Measurements from ENCODE around the gene WDFY3. TPM values are rescaled to one million over a fixed set of nuclear protein-coding genes. Genes with fewer than 3 reads are reported as not detected.

WDFY3 gene
- total and polyA plus RNA-seq, 7 donors, result 3.2 to 54.2 (median 38.2) TPM

DNA sequence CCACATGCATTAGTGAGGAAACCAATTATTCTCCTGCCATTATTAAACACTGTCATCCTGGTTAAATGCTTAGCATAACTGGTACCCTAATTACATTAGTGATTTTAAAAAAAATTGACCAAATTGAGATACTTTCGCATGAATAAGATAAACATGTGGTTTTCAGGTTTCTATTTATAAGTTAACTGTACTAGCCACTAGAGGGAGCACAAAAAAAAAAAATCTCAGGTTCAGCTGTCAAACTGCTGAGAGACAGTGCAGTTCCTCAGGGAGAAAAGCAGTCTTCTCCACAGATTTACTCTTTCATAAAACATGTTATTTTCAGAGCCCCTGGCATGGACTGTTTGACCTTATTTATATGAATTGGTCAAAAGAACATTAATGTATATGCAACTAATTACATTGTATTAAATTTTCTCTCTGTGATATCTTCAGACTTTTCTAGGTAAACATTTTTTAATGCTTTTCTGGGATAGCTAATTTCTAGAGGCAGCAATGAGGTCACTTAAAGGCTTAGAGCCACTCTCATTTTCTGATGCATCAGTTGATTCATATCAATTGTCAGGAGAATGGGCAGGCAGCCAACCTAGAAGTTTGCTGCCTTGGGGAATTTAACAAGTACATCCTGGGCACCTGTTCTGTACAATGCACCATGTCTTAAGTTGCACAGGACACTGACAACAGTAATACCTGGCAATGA, 216.1 kb downstream of the WDFY3 start:
- H3K4me3 ChIP-seq, result no peak overlapping the region
- H3K36me3 ChIP-seq (ENCODE audit: insufficient read depth in 1 of 2, low read depth in 1 of 2), result peaks cover 4 to 99% of the 10 kb centered on the region in 2 donors
- no peak overlapping the region for H3K27ac ChIP-seq
- no peaks in the 10 kb centered on the region for H3K4me1 ChIP-seq
- DNase-seq (no peak), ATAC-seq (peak in 2 of 4 donors; percentile 63 to 86)
- intact Hi-C loops (cut with DNase I), result loop anchor here (2.0 to 5.0 kb wide), 2 partner anchors 220 to 222 kb away; no protein-coding TSS in a partner anchor
- no peaks in the 10 kb centered on the region for H3K27me3 ChIP-seq (ENCODE audit: insufficient read depth in 3 of 3, low read length in 2 of 3)
- no peaks in the 10 kb centered on the region for H3K9me3 ChIP-seq
- TF ChIP-seq, protein P1, sequence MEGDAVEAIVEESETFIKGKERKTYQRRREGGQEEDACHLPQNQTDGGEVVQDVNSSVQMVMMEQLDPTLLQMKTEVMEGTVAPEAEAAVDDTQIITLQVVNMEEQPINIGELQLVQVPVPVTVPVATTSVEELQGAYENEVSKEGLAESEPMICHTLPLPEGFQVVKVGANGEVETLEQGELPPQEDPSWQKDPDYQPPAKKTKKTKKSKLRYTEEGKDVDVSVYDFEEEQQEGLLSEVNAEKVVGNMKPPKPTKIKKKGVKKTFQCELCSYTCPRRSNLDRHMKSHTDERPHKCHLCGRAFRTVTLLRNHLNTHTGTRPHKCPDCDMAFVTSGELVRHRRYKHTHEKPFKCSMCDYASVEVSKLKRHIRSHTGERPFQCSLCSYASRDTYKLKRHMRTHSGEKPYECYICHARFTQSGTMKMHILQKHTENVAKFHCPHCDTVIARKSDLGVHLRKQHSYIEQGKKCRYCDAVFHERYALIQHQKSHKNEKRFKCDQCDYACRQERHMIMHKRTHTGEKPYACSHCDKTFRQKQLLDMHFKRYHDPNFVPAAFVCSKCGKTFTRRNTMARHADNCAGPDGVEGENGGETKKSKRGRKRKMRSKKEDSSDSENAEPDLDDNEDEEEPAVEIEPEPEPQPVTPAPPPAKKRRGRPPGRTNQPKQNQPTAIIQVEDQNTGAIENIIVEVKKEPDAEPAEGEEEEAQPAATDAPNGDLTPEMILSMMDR (IDR thresholded peaks at IDR 0.05), result peak; percentile 62
- WGBS, 3 donors, result 14 to 36% (median 21%) methylated on average over 1 of the region's 1 CpG

DNA sequence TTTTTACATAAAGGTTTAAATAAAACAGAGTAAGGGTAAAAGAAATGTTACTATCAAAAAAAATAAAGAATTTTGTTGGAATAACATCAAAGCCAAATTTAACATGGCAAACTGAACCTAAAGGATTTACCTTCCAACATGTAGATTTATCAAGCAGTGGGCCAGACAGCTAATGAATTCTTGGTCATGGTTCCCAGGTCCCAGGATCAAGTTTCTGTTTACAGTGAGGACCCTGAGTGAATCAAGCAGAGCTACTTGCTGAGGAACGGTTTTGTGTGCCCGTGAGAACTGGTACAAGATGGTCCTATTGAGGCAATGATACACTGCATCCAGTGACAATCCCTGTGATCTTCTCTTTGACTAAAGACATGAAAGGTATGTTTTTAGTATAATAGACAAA, 226.4 kb downstream of the WDFY3 start:
- no peak for DNase-seq
- intact Hi-C loops (cut with DNase I), result no loop called here
- WGBS, 3 donors, result 68 to 86% (median 69%) methylated on average over 2 of the region's 2 CpGs
- H3K27ac ChIP-seq, result no peak overlapping the region
- H3K4me3 ChIP-seq, result no peak overlapping the region
- no peaks in the 10 kb centered on the region for H3K27me3 ChIP-seq (ENCODE audit: insufficient read depth in 3 of 3, low read length in 2 of 3)
- H3K36me3 ChIP-seq (ENCODE audit: insufficient read depth in 1 of 2, low read depth in 1 of 2), result peaks cover 4 to 91% of the 10 kb centered on the region in 2 donors
- ATAC-seq, result no peak
- no peaks in the 10 kb centered on the region for H3K4me1 ChIP-seq
- no peaks in the 10 kb centered on the region for H3K9me3 ChIP-seq
- TF ChIP-seq, protein P1 (IDR thresholded peaks at IDR 0.05), result no peak

DNA sequence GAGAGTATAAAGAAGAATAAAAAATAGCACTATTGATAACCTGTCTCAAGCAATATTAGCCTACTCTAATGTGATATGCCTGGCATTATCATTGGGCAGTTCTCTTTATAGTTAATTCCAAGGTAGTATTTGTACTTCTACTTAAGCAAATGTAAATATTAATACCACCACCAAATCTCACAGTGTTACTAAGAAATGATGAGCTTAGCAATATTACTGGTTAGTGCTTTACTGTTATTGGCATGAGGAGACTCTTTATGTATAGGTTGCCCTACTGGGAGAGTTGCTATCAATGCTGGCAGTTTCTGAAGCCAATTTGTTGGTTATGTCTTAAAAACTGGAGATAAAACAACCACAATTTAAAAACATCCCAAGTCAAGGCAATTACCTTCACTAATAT, 227.9 kb downstream of the WDFY3 start:
- no peak for DNase-seq
- Histone ChIP-seq H3K4me3 (no peak overlapping the region), H3K36me3 (ENCODE audit: insufficient read depth in 1 of 2, low read depth in 1 of 2) (peaks cover 4 to 100% of the 10 kb centered on the region in 2 donors), H3K27me3 (ENCODE audit: insufficient read depth in 3 of 3, low read length in 2 of 3) (no peaks in the 10 kb centered on the region), H3K9me3 (no peaks in the 10 kb centered on the region), H3K27ac (no peak overlapping the region), H3K4me1 (no peaks in the 10 kb centered on the region)
- TF ChIP-seq, protein P1 (IDR thresholded peaks at IDR 0.05), result no peak
- ATAC-seq, result no peak
- intact Hi-C loops (cut with DNase I), result no loop called here

DNA sequence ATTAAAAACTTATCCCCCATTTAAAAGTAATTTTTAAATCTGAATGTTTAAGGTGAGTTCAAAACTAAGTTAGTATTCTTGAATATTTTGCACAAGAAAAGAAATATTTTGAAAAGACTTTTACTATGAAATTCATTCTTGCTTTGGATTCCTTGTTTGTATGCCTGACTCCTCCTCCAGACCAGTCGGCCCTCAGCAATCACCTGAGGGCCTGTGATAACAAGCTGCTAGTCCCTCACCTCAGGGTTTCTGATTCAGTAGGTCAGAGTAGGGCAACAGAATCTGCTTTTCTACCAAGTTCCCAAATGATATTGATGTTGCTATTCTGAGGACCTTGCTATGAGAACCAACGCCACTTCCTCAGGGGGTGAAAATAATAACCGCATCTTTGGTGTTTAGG, 228.8 kb downstream of the WDFY3 start:
- Histone ChIP-seq H3K36me3 (ENCODE audit: insufficient read depth in 1 of 2, low read depth in 1 of 2) (peaks cover 9 to 100% of the 10 kb centered on the region in 2 donors), H3K4me1 (no peaks in the 10 kb centered on the region), H3K27ac (no peak overlapping the region), H3K9me3 (no peaks in the 10 kb centered on the region), H3K4me3 (no peak overlapping the region), H3K27me3 (ENCODE audit: insufficient read depth in 3 of 3, low read length in 2 of 3) (no peaks in the 10 kb centered on the region)
- TF ChIP-seq, protein P1 (IDR thresholded peaks at IDR 0.05), result no peak
- ATAC-seq, result no peak
- 92 to 93% (median 92%) methylated on average over 3 of the region's 3 CpGs for WGBS, 3 donors
- intact Hi-C loops (cut with DNase I), result no loop called here
- DNase-seq, result no peak

DNA sequence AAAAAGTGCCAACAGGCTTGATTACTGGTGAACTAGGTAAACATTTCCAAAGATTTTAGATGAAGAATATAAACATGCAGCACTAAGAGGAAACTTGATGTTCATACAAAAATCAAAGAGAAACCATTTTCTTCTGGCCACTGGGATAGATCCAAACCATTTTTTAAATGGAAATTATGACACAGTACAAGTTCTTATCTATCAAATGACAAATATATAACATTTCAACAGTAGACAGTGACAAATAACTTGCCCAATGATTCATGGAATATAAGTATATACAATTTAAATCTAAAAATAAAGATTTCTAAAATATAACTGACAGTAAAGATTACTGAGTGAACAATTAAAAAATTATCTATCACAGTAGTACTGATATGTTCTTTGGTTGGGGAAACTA, 232.5 kb downstream of the WDFY3 start:
- Histone ChIP-seq H3K27ac (no peak overlapping the region), H3K27me3 (ENCODE audit: insufficient read depth in 3 of 3, low read length in 2 of 3) (no peaks in the 10 kb centered on the region), H3K36me3 (ENCODE audit: insufficient read depth in 1 of 2, low read depth in 1 of 2) (peaks cover 9 to 91% of the 10 kb centered on the region in 2 donors), H3K9me3 (no peaks in the 10 kb centered on the region), H3K4me1 (no peaks in the 10 kb centered on the region), H3K4me3 (no peak overlapping the region)
- ATAC-seq (no peak), DNase-seq (no peak)
- TF ChIP-seq, protein P1 (IDR thresholded peaks at IDR 0.05), result no peak
- intact Hi-C loops (cut with DNase I), result no loop called here

Measured in psoas muscle (tissue), 8 donors.